ENCODE measurements around the gene GIMAP8. TPM values are rescaled to one million over a fixed set of nuclear protein-coding genes. Genes with fewer than 3 reads are reported as not detected.
"Not testable (repeated sequence)": the region's sequence is repeated elsewhere in the genome, so short reads cannot be mapped to it uniquely, and the experiment has no call there.

Gene GIMAP8
- total RNA-seq, 8 experiments from 2014 or later: 0.05 to 0.47 (median 0.14) TPM; not detected in 3

- Histone ChIP-seq H3K27ac (no peak overlapping the region), H3K4me3 (no peak overlapping the region), H3K4me1 (replicated peaks in 1 of 2) (no peaks in the 10 kb centered on the region)
- in situ Hi-C loops (cut with MboI; ENCODE audit: low pct_unique_long_range_greater_than_20kb in 2 of 9, low sequenced_read_pairs in 9 of 9, unreplicated experiment in 9 of 9): no loop called here
- no peak for ATAC-seq (replicated peaks in 6 of 8)
- 0 to 95% (median 70%) methylated on average over 2 to 8 of the region's 9 CpGs; no CpG with 5 or more reads in 1 of the 10 experiments for WGBS, 10 experiments
These were observed 30.9 kb downstream of the GIMAP8 start for GRCh38 chr7:150481186-150481920.

GRCh38 chr7:150481922-150482321 is 31.5 kb downstream of the GIMAP8 start:
- no peak overlapping the region for H3K27ac ChIP-seq

GRCh38 chr7:150483514-150483913 is 33.1 kb downstream of the GIMAP8 start:
- H3K27ac ChIP-seq; ATAC-seq (replicated peaks in 6 of 8); H3K4me3 ChIP-seq; in situ Hi-C loops (cut with MboI; ENCODE audit: low pct_unique_long_range_greater_than_20kb in 2 of 9, low sequenced_read_pairs in 9 of 9, unreplicated experiment in 9 of 9); H3K4me1 ChIP-seq (replicated peaks in 1 of 2): not testable (repeated sequence)
- WGBS, 10 experiments: 0 to 72% (median 31%) methylated on average over 1 to 2 of the region's 2 CpGs

More at GRCh38 chr7:150481922-150482321, 31.5 kb downstream of the GIMAP8 start:
- no peak for ATAC-seq (replicated peaks in 6 of 8)
- no peaks in the 10 kb centered on the region for H3K4me1 ChIP-seq (replicated peaks in 1 of 2)
- H3K4me3 ChIP-seq: no peak overlapping the region
- WGBS, 10 experiments: 0 to 100% (median 70%) methylated on average over 1 to 4 of the region's 4 CpGs; no CpG with 5 or more reads in 2 of the 10 experiments
- in situ Hi-C loops (cut with MboI; ENCODE audit: low pct_unique_long_range_greater_than_20kb in 2 of 9, low sequenced_read_pairs in 9 of 9, unreplicated experiment in 9 of 9): no loop called here

- H3K4me1 ChIP-seq (replicated peaks in 1 of 2); in situ Hi-C loops (cut with MboI; ENCODE audit: low pct_unique_long_range_greater_than_20kb in 2 of 9, low sequenced_read_pairs in 9 of 9, unreplicated experiment in 9 of 9); H3K27ac ChIP-seq; H3K4me3 ChIP-seq; ATAC-seq (replicated peaks in 6 of 8): not testable (repeated sequence)
- 0 to 100% (median 62%) methylated on average over 2 to 3 of the region's 3 CpGs; no CpG with 5 or more reads in 2 of the 10 experiments for WGBS, 10 experiments
These were observed 33.6 kb downstream of the GIMAP8 start for GRCh38 chr7:150484071-150484470.

- 0 to 95% (median 43%) methylated on average over 2 of the region's 2 CpGs; no CpG with 5 or more reads in 2 of the 10 experiments for WGBS, 10 experiments
- Histone ChIP-seq H3K4me1 (replicated peaks in 1 of 2) (no peaks in the 10 kb centered on the region), H3K27ac (no peak overlapping the region), H3K4me3 (no peak overlapping the region)
- in situ Hi-C loops (cut with MboI; ENCODE audit: low pct_unique_long_range_greater_than_20kb in 2 of 9, low sequenced_read_pairs in 9 of 9, unreplicated experiment in 9 of 9): no loop called here
- no peak for ATAC-seq (replicated peaks in 6 of 8)
These were observed 37.2 kb downstream of the GIMAP8 start for GRCh38 chr7:150487625-150488024.

GRCh38 chr7:150489782-150490181 is 39.4 kb downstream of the GIMAP8 start:
- in situ Hi-C loops (cut with MboI; ENCODE audit: low pct_unique_long_range_greater_than_20kb in 2 of 9, low sequenced_read_pairs in 9 of 9, unreplicated experiment in 9 of 9): no loop called here
- no peaks in the 10 kb centered on the region for H3K4me1 ChIP-seq (replicated peaks in 1 of 2)
- ATAC-seq (replicated peaks in 6 of 8): no peak
- no peak overlapping the region for H3K4me3 ChIP-seq
- WGBS, 10 experiments: 0 to 100% (median 73%) methylated on average over 1 of the region's 1 CpG; no CpG with 5 or more reads in 1 of the 10 experiments
- H3K27ac ChIP-seq: no peak overlapping the region

GRCh38 chr7:150493442-150493841 is 43.0 kb downstream of the GIMAP8 start:
- H3K4me1 ChIP-seq (replicated peaks in 1 of 2); H3K27ac ChIP-seq; ATAC-seq (replicated peaks in 6 of 8); H3K4me3 ChIP-seq; in situ Hi-C loops (cut with MboI; ENCODE audit: low pct_unique_long_range_greater_than_20kb in 2 of 9, low sequenced_read_pairs in 9 of 9, unreplicated experiment in 9 of 9): not testable (repeated sequence)
- WGBS, 10 experiments: no CpG with 5 or more reads among the region's 3 CpGs

- H3K4me3 ChIP-seq: no peak overlapping the region
- no peaks in the 10 kb centered on the region for H3K4me1 ChIP-seq (replicated peaks in 1 of 2)
- H3K27ac ChIP-seq: no peak overlapping the region
- ATAC-seq (replicated peaks in 6 of 8): no peak
- in situ Hi-C loops (cut with MboI; ENCODE audit: low pct_unique_long_range_greater_than_20kb in 2 of 9, low sequenced_read_pairs in 9 of 9, unreplicated experiment in 9 of 9): no loop called here
These were observed 52.1 kb downstream of the GIMAP8 start for GRCh38 chr7:150502519-150502918.

- no peaks in the 10 kb centered on the region for H3K4me1 ChIP-seq (replicated peaks in 1 of 2)
- no peak for ATAC-seq (replicated peaks in 6 of 8)
- no peak overlapping the region for H3K27ac ChIP-seq
- WGBS, 10 experiments: 10 to 100% (median 66%) methylated on average over 1 to 4 of the region's 4 CpGs; no CpG with 5 or more reads in 4 of the 10 experiments
- in situ Hi-C loops (cut with MboI; ENCODE audit: low pct_unique_long_range_greater_than_20kb in 2 of 9, low sequenced_read_pairs in 9 of 9, unreplicated experiment in 9 of 9): no loop called here
- H3K4me3 ChIP-seq: no peak overlapping the region
These were observed 52.7 kb downstream of the GIMAP8 start for GRCh38 chr7:150503155-150503554.

GRCh38 chr7:150503581-150503980 is 53.2 kb downstream of the GIMAP8 start:
- 0 to 100% (median 59%) methylated on average over 1 to 3 of the region's 3 CpGs; no CpG with 5 or more reads in 4 of the 10 experiments for WGBS, 10 experiments
- H3K4me1 ChIP-seq (replicated peaks in 1 of 2): no peaks in the 10 kb centered on the region
- in situ Hi-C loops (cut with MboI; ENCODE audit: low pct_unique_long_range_greater_than_20kb in 2 of 9, low sequenced_read_pairs in 9 of 9, unreplicated experiment in 9 of 9): no loop called here
- no peak for ATAC-seq (replicated peaks in 6 of 8)
- H3K4me3 ChIP-seq: no peak overlapping the region
- H3K27ac ChIP-seq: no peak overlapping the region

GRCh38 chr7:150507947-150508602 is 57.6 kb downstream of the GIMAP8 start:
- ATAC-seq (replicated peaks in 6 of 8): no peak
- no peak overlapping the region for H3K4me3 ChIP-seq
- no peaks in the 10 kb centered on the region for H3K4me1 ChIP-seq (replicated peaks in 1 of 2)
- H3K27ac ChIP-seq: no peak overlapping the region
- 0 to 93% (median 60%) methylated on average over 1 to 4 of the region's 4 CpGs; no CpG with 5 or more reads in 1 of the 10 experiments for WGBS, 10 experiments
- in situ Hi-C loops (cut with MboI; ENCODE audit: low pct_unique_long_range_greater_than_20kb in 2 of 9, low sequenced_read_pairs in 9 of 9, unreplicated experiment in 9 of 9): no loop called here

- in situ Hi-C loops (cut with MboI; ENCODE audit: low pct_unique_long_range_greater_than_20kb in 2 of 9, low sequenced_read_pairs in 9 of 9, unreplicated experiment in 9 of 9): no loop called here
- Histone ChIP-seq H3K4me3 (no peak overlapping the region), H3K4me1 (replicated peaks in 1 of 2) (no peaks in the 10 kb centered on the region), H3K27ac (no peak overlapping the region)
- ATAC-seq (replicated peaks in 6 of 8): no peak
- 0 to 100% (median 51%) methylated on average over 1 to 2 of the region's 2 CpGs; no CpG with 5 or more reads in 2 of the 10 experiments for WGBS, 10 experiments
These were observed 60.6 kb downstream of the GIMAP8 start for GRCh38 chr7:150511048-150511447.

- ATAC-seq (replicated peaks in 6 of 8): no peak
- no peak overlapping the region for H3K4me3 ChIP-seq
- H3K4me1 ChIP-seq (replicated peaks in 1 of 2): no peaks in the 10 kb centered on the region
- in situ Hi-C loops (cut with MboI; ENCODE audit: low pct_unique_long_range_greater_than_20kb in 2 of 9, low sequenced_read_pairs in 9 of 9, unreplicated experiment in 9 of 9): no loop called here
- H3K27ac ChIP-seq: no peak overlapping the region
- 35 to 100% (median 88%) methylated on average over 1 to 11 of the region's 17 CpGs; no CpG with 5 or more reads in 5 of the 10 experiments for WGBS, 10 experiments
These were observed 63.3 kb downstream of the GIMAP8 start for GRCh38 chr7:150513758-150514157.
